Superior temporal gyrus (tissue), 1 donor: Measurements from ENCODE around the gene MAP7D2.
"Not testable (repeated sequence)": the region's sequence is repeated elsewhere in the genome, so short reads cannot be mapped to it uniquely, and the experiment has no call there.

Source experiments
- DNase-seq: peaks from one replicate; pipeline ENCODE4 v3.0.0-alpha.2; 2016; ENCODE audit errors: extremely low spot score

Gene MAP7D2

GRCh38 chrX:20116577-20117240, at the start of gene MAP7D2:
MAP7D2 (minus strand) TSS chrX:20116907; CDS start chrX:20116879, 28 bp downstream.
- no peak for DNase-seq

- DNase-seq: not testable (repeated sequence)
Measured at GRCh38 chrX:20162516-20162915, 45.8 kb upstream of the MAP7D2 start.

DNA sequence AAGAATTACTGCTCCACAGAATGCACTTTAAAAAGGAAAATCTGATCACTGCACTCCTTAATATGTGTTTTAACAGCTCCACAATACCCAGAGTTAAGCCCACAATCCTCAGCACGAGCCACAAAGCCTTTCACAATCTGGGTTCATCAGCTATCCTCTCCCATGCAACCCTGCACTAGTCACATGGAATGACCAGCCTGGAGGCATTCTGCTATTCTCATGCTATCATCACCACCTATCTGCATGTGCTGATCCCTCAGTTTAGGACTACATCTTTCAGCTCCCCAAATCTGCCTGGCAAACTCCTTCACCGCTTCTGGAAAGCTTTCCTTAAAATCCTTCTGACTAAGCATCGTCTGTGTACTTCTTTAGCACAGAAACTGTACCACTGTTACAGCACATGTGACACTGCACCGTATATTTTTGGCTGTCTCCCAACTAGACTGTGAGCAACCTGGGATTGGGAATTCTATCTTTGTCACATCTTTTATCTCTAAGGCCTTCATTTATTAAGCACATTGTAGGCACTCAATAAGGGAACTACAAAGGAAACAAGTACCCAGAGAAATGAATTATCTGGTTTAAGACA, 43.2 kb upstream of the MAP7D2 start:
- peak; percentile 23 for DNase-seq

- DNase-seq: no peak
Measured at GRCh38 chrX:20151689-20152088, 35.0 kb upstream of the MAP7D2 start.

DNA sequence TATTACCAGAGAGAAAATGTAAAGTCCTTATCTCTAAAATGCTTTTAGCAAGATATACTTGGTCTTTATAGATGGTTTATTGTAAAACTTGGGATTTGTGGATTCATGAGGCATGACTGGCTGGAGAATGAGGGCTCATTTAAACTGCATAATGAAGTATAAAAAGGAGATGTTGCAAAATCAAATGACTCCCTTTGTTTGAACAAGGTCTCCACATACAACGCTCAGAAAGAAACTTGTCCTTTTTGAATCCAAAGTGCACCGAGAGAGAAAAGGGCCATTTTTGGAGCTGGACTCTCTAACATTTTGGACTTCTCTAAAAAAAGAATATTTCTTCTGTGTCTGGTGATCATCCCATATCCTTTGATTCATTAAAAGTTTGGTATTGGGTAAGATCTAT, 32.6 kb upstream of the MAP7D2 start:
- no peak for DNase-seq

DNA sequence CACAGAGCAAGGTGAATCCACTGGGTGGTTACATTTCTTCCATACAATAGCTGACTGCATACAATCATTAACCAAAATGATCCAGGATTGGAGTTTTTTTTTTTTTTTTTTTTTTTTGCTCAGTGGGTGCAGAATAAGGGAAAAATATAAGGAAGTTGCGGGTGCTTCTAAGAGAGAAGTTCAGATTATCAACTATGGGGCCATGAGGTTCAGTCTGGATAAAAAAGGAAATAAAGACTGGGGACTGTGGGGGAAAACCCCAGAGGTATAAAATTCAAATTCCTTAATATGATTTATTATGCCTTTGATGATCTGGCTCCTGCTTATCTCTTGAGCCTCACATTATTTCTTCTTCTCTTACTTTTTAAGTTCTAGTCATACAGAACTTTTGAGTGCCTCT, 30.9 kb upstream of the MAP7D2 start:
- DNase-seq: no peak

- no peak for DNase-seq
Measured at GRCh38 chrX:20144491-20144890, 27.8 kb upstream of the MAP7D2 start.

DNA sequence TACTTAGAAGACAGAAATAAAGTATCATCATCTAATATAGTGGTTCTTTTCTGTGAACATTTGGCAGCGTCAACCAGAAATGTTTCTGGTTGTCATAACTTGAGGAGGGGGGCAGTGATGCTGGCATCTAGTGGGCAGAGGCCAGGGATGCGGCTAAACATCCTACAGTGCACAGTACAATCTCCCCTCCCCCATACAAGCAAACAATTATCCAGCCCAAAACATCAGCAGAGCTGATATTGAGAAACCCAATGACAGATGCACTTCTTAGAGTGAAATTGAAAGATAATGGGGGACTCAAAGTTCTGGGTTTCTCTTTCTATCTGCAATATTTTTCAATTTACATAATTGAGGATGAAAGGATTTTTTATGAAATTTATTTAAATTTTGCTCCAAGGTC, 26.9 kb upstream of the MAP7D2 start:
- no peak for DNase-seq

GRCh38 chrX:20143111-20143510, 26.4 kb upstream of the MAP7D2 start:
- no peak for DNase-seq

GRCh38 chrX:20141281-20142220, 24.8 kb upstream of the MAP7D2 start, which contains the start of gene EIF1AX:
EIF1AX (minus strand) TSS chrX:20141838; CDS start chrX:20141640, 198 bp downstream.
- DNase-seq: peak; percentile 92

GRCh38 chrX:20140420-20140819, 23.7 kb upstream of the MAP7D2 start:
- no peak for DNase-seq

DNA sequence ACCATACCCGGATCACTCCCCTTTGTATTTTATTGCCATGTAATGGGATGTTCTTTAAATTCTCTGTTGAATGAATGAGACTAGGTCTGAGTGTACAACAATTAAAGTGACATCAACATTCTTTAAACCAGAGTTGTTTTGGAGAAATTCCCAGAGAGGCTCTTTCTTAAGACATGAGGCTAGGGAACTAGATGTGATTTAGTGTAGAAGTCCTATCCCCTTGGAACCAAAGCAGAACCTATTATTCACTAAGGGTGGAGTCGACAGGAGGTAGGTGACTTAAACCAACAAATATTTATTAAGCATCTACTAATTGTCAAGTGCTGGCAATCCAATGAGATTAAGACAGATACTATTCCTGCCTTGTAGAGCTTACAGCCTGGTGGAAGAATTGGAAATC, 23.3 kb upstream of the MAP7D2 start:
- DNase-seq: no peak

- DNase-seq: no peak
Measured at GRCh38 chrX:20135944-20136343, 19.2 kb upstream of the MAP7D2 start.

- DNase-seq: no peak
Measured at GRCh38 chrX:20132666-20133065, 16.0 kb upstream of the MAP7D2 start.

- no peak for DNase-seq
Measured at GRCh38 chrX:20130357-20130756, 13.7 kb upstream of the MAP7D2 start.

DNA sequence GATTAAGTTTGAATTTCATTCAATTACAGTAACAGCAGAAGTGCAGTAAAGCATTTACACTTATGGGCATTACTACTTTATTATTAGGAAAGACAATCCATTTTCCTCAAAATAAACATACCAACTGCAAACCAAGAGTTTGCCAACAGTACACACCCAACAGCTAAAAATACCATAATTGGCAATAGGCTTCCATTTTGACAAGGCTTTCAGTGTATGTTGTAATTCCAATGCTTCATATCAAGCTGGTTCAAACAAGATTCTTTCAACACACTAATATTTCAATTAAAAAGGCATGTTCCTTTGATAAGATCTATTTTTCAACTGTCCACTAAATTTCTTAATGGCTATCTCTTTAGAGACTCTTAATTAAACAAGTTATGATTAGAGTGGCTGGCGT, 12.8 kb upstream of the MAP7D2 start:
- DNase-seq: no peak

DNA sequence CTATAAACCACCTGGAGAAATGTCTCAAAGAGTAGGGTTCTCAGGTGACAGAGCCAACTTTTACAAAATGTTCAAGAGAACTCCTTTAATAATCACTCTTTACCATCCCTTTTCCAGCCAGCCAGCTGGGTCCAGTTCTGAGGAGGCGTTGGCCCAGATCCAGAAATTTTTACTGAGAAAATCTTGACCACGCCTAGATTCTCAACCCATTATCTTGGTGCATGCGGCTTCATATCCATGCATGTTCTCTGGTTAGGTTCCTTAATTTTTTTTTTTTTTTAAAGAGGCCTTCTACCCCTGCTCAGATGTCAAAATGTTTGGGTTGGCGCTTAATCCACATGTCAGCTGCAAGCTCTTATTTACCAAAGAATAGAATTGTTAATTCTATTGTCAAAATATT, 12.0 kb upstream of the MAP7D2 start:
- DNase-seq: no peak

DNA sequence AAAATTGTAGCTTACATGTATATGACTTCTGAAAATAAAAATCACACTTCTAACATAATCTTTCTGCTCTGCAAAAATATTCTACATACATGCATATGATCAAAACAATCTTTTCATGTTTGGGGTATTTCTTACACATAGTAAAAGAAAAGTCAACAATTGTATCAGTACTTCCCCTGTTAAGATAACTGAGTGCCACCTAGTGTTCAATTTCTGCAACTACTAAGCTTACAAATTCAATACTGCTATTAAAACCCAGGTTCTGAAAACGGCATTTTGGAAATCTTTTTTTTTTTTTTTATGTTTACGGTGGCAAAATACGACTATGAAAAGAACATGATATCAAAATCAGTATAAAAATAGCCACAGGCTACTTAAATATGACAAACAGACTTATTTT, 10.7 kb upstream of the MAP7D2 start:
- DNase-seq: not testable (repeated sequence)

- not testable (repeated sequence) for DNase-seq
Measured at GRCh38 chrX:20126833-20127232, 10.1 kb upstream of the MAP7D2 start.

DNA sequence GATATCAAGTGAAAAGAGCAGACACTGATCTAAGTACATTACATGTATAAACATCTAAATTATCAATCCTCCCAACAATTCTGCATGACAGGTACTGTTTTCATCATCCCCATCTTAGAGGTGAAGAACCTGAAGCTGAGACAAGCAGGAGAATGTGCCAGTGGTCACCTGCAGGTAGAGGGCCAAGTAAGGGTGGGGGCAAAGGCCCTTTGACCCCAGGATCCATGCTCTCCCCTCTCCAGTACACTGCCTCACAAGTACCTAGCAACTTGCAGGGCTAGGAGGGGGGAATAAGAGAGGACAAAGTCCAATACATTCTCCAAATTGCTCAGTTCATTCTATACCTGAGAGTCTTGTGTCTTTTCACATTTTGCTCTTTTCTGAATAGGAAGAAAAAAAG, 8.3 kb upstream of the MAP7D2 start:
- DNase-seq: no peak

GRCh38 chrX:20118065-20118824, 1.5 kb upstream of the MAP7D2 start:
- DNase-seq: no peak

- DNase-seq: no peak
Measured at GRCh38 chrX:20116087-20116576, 575 bp downstream of the MAP7D2 start.
